Trophoblast cell (in vitro differentiated cells and primary cell): ENCODE data around the gene PRR11.

ENCODE experiments used
- DNase-seq, 2 donors: peaks; one replicate each; pipeline ENCODE4 v3.0.0-alpha.2; 2016
- H2AFZ ChIP-seq: 2 replicates; pipeline ENCODE4 v1.6.1; 2013; ENCODE audit warnings: low read length, moderate library complexity, mild to moderate bottlenecking; ENCODE audit not compliant: insufficient read depth, poor library complexity
- H2AK5ac ChIP-seq: 2 replicates; pipeline ENCODE4 v1.6.1; 2013; ENCODE audit warnings: mild to moderate bottlenecking, low read length
- H2BK120ac ChIP-seq: 2 replicates; pipeline ENCODE4 v1.6.1; 2013; ENCODE audit warnings: low read length, mild to moderate bottlenecking, moderate library complexity; ENCODE audit not compliant: insufficient read depth, poor library complexity
- H2BK12ac ChIP-seq: 2 replicates; pipeline ENCODE4 v1.6.1; 2013; ENCODE audit warnings: mild to moderate bottlenecking, low read length, moderate library complexity
- H2BK5ac ChIP-seq: 2 replicates; pipeline ENCODE4 v1.6.1; 2013; ENCODE audit warnings: low read length, low read depth, moderate library complexity, mild to moderate bottlenecking; ENCODE audit not compliant: poor library complexity
- H3K14ac ChIP-seq: 2 replicates; pipeline ENCODE4 v1.6.1; 2013; ENCODE audit warnings: mild to moderate bottlenecking, low read length
- H3K18ac ChIP-seq: 2 replicates; pipeline ENCODE4 v1.6.1; 2013; ENCODE audit warnings: mild to moderate bottlenecking, low read length
- H3K23ac ChIP-seq: 2 replicates; pipeline ENCODE4 v1.6.1; 2013; ENCODE audit warnings: low read length
- H3K27ac ChIP-seq: 2 replicates; pipeline ENCODE4 v1.5.1; 2013; ENCODE audit warnings: low read depth, mild to moderate bottlenecking, inconsistent platforms, low read length, moderate library complexity
- H3K27me3 ChIP-seq: 2 replicates; pipeline ENCODE4 v1.6.1; 2013; ENCODE audit warnings: inconsistent platforms, mild to moderate bottlenecking, low read length, moderate library complexity; ENCODE audit not compliant: insufficient read depth
- H3K36me3 ChIP-seq, 2 experiments: 1 replicate in 1 of 2; 2 replicates in 1 of 2; pipeline ENCODE4 v1.6.1; 2013; ENCODE audit warnings: low read length in 2 of 2, mild to moderate bottlenecking in 2 of 2, moderate library complexity in 1 of 2; ENCODE audit not compliant: insufficient read depth in 2 of 2, control insufficient read depth in 1 of 2
- H3K4ac ChIP-seq: 2 replicates; pipeline ENCODE4 v1.6.1; 2013; ENCODE audit warnings: low read depth, mild to moderate bottlenecking, low read length, moderate library complexity
- H3K4me1 ChIP-seq, 2 experiments: 1 replicate in 1 of 2; 2 replicates in 1 of 2; pipeline ENCODE4 v1.6.1; 2013; ENCODE audit warnings: low read length in 2 of 2, mild to moderate bottlenecking in 2 of 2, moderate library complexity in 1 of 2; ENCODE audit not compliant: insufficient read depth in 2 of 2, control insufficient read depth in 1 of 2
- H3K4me2 ChIP-seq: 2 replicates; pipeline ENCODE4 v1.6.1; 2013; ENCODE audit warnings: inconsistent platforms, mild to moderate bottlenecking, low read length, moderate library complexity
- H3K4me3 ChIP-seq: 2 replicates; pipeline ENCODE4 v1.5.1; 2013; ENCODE audit warnings: mild to moderate bottlenecking, low read depth, low read length, inconsistent platforms
- H3K79me1 ChIP-seq: one replicate; pipeline ENCODE4 v1.6.1; 2013; ENCODE audit warnings: low read length
- H3K79me2 ChIP-seq: 2 replicates; pipeline ENCODE4 v1.6.1; 2013; ENCODE audit warnings: low read length, mild to moderate bottlenecking; ENCODE audit not compliant: control insufficient read depth, insufficient read depth, poor library complexity
- H3K9ac ChIP-seq: 2 replicates; pipeline ENCODE4 v1.6.1; 2013; ENCODE audit warnings: mild to moderate bottlenecking, low read length
- H3K9me3 ChIP-seq: 2 replicates; pipeline ENCODE4 v1.6.1; 2013; ENCODE audit warnings: low read depth, mild to moderate bottlenecking, control low read depth, inconsistent platforms, low read length; ENCODE audit not compliant: insufficient read depth
- H4K12ac ChIP-seq: 2 replicates; pipeline ENCODE4 v1.6.1; 2013; ENCODE audit warnings: low read depth, mild to moderate bottlenecking, low read length, moderate library complexity
- H4K8ac ChIP-seq: 2 replicates; pipeline ENCODE4 v1.6.1; 2013; ENCODE audit warnings: low read depth, mild to moderate bottlenecking, low read length, moderate library complexity
- H4K91ac ChIP-seq: one replicate; pipeline ENCODE4 v1.6.1; 2013; ENCODE audit warnings: low read depth, mild to moderate bottlenecking, low read length, moderate library complexity
- WGBS: extraction: QIAGEN DNeasy Blood & Tissue Kit; methylation state at CpG from one replicate; pipeline ENCODE4 v1.1.7; 2013; ENCODE audit warnings: missing lambda C conversion rate; ENCODE audit not compliant: insufficient read length, insufficient coverage; ENCODE audit errors: extremely low coverage; 5-methylcytosine and 5-hydroxymethylcytosine counted together

Gene PRR11

DNA sequence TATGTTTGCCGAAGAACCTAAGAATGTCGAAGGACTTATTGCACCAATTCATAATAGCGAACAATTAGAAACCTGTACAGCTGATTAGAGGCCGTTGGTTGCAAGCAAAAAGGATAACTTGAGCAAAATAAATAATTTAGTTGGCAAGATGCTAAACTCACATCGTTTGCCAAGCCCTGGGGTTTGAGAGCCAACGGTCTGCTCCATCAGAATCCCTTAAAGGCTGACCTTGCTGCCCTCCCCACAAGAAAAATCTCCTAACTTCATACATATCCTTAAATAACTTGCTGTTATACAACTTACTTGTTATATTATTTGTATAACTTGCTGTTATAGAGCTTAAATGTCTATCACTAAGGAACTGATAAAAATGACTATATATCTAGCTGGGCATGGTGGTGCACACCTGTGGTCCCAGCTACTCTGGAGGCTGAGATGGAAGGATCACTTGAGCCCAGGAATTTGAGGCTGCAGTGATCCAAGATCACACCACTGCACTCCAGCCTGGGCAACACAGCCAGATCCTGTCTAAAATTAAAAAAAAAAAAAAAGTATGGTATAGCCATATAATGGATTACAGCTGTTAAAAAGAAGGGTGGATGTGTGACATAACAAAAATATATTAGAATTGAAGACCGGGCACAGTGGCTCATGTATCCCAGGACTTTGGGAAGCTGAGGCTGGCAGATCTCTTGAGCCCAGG lies 47.0 kb upstream of the PRR11 start:
- Histone ChIP-seq H2BK120ac (no peak overlapping the region), H3K4me2 (no peak overlapping the region), H3K4ac (no peak overlapping the region), H3K14ac (no peak overlapping the region), H3K27ac (no peak overlapping the region), H2AK5ac (no peak overlapping the region), H2BK5ac (no peak overlapping the region), H3K4me1 (no peaks in the 10 kb centered on the region), H3K23ac (no peak overlapping the region), H3K79me2 (peaks cover 7% of the 10 kb centered on the region), H3K79me1 (peaks cover 5% of the 10 kb centered on the region), H3K18ac (no peak overlapping the region), H3K9me3 (no peaks in the 10 kb centered on the region), H4K8ac (no peak overlapping the region), H3K4me3 (no peak overlapping the region), H3K36me3 (peaks cover 0 to 3% of the 10 kb centered on the region in 2 experiments), H2BK12ac (no peak overlapping the region), H4K91ac (no peak overlapping the region), H3K27me3 (no peaks in the 10 kb centered on the region), H4K12ac (no peak overlapping the region), H2AFZ (no peak overlapping the region), H3K9ac (no peak overlapping the region)
- DNase-seq, result peak in 1 of 2 donors; percentile 18
- no CpG with 5 or more reads among the region's 7 CpGs for WGBS

DNA sequence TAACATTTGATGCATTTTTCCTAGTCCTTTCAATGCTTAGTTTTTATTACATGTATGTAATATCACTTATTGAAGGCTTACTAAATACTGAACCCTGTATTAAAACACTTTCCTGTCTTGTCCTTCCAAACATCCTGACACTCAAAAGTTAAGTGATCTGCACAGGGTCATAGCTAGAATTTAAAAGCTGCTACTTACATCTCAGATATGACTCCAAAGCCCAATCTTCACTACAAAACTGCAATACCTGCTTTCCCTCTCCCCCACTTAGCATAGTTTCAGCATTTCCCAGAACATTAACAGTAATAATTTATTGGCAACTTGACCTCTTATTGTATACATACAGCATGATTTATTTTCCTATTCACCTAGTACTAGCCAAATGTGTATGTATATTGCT lies 44.6 kb upstream of the PRR11 start:
- Histone ChIP-seq H4K8ac (no peak overlapping the region), H2AK5ac (no peak overlapping the region), H2AFZ (no peak overlapping the region), H2BK5ac (no peak overlapping the region), H3K27me3 (no peaks in the 10 kb centered on the region), H3K23ac (no peak overlapping the region), H3K18ac (no peak overlapping the region), H2BK120ac (no peak overlapping the region), H4K91ac (no peak overlapping the region), H3K4me1 (no peaks in the 10 kb centered on the region), H3K79me1 (peaks cover 5% of the 10 kb centered on the region), H2BK12ac (no peak overlapping the region), H3K27ac (no peak overlapping the region), H3K14ac (no peak overlapping the region), H3K9ac (no peak overlapping the region), H3K4ac (no peak overlapping the region), H3K36me3 (peaks cover 3% of the 10 kb centered on the region in 2 experiments), H3K4me2 (no peak overlapping the region), H4K12ac (no peak overlapping the region), H3K79me2 (peaks cover 4% of the 10 kb centered on the region), H3K9me3 (no peaks in the 10 kb centered on the region), H3K4me3 (no peak overlapping the region)
- DNase-seq, result no peak

DNA sequence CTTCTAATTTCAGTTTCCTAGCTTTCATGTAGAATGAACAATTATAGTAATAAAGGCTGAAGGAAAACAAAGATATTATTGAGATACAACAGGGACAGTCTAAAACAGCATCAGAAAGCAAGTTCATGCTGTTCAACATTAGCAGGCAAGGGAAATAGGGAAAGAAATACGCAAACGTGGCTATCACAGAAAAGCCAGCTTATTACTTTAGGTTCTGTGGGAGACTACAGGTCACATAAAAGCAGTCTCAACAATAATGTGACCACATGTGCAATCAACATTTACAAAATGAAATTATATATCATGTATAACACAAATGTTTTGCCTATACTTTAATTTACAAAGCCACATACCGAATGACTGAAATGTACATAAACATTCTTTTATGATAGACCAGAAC lies 44.0 kb upstream of the PRR11 start:
- Histone ChIP-seq H3K4me3 (no peak overlapping the region), H3K36me3 (peaks cover 3% of the 10 kb centered on the region in 2 experiments), H2BK120ac (no peak overlapping the region), H2BK5ac (no peak overlapping the region), H3K14ac (no peak overlapping the region), H3K9ac (no peak overlapping the region), H2AK5ac (no peak overlapping the region), H3K79me1 (no peaks in the 10 kb centered on the region), H4K12ac (no peak overlapping the region), H2BK12ac (no peak overlapping the region), H2AFZ (no peak overlapping the region), H3K4me2 (no peak overlapping the region), H4K91ac (no peak overlapping the region), H3K4me1 (no peaks in the 10 kb centered on the region), H3K79me2 (no peaks in the 10 kb centered on the region), H3K23ac (no peak overlapping the region), H3K27ac (no peak overlapping the region), H4K8ac (no peak overlapping the region), H3K4ac (no peak overlapping the region), H3K27me3 (no peaks in the 10 kb centered on the region), H3K18ac (no peak overlapping the region), H3K9me3 (no peaks in the 10 kb centered on the region)
- WGBS, result no CpG with 5 or more reads among the region's 3 CpGs
- no peak for DNase-seq

DNA sequence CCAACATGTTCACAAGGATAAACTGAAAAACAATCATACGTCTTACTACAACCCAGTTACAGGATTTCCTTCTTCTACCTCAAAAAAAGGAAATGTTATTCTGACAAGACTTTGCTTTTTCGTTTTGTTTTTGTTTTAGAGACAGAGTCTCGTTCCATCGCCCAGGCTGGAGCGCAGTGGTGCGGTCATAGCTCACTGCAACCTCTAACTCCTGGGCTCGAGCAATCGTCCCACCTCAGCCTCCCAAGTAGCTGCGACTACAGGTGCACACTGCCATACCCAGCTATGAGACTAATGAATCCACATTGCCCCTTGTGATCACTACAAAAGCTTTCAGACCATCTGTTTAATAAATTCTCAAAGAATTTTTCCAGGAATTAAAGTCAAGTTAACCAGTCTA lies 40.1 kb upstream of the PRR11 start:
- Histone ChIP-seq H2BK12ac (no peak overlapping the region), H3K27me3 (no peaks in the 10 kb centered on the region), H3K14ac (no peak overlapping the region), H3K4me2 (no peak overlapping the region), H2BK5ac (no peak overlapping the region), H3K4me1 (no peaks in the 10 kb centered on the region), H3K4ac (no peak overlapping the region), H3K23ac (no peak overlapping the region), H3K36me3 (peaks cover 5 to 9% of the 10 kb centered on the region in 2 experiments), H4K12ac (no peak overlapping the region), H2AFZ (no peak overlapping the region), H2AK5ac (no peak overlapping the region), H3K27ac (no peak overlapping the region), H3K4me3 (no peak overlapping the region), H4K8ac (no peak overlapping the region), H2BK120ac (no peak overlapping the region), H3K79me1 (no peaks in the 10 kb centered on the region), H3K79me2 (no peaks in the 10 kb centered on the region), H3K9ac (no peak overlapping the region), H3K9me3 (no peaks in the 10 kb centered on the region), H4K91ac (no peak overlapping the region), H3K18ac (no peak overlapping the region)
- no peak for DNase-seq
- WGBS, result no CpG with 5 or more reads among the region's 9 CpGs
